ENCODE data around the gene VGLL4.
"Not testable (repeated sequence)": the region's sequence is repeated elsewhere in the genome, so short reads cannot be mapped to it uniquely, and the experiment has no call there.

Gene VGLL4

GRCh38 chr3:11606090-11606784 lies 37.5 kb downstream of the VGLL4 start:
- DNase-seq (ENCODE audit: low read depth), result no peak

- DNase-seq (ENCODE audit: low read depth), result no peak
Measured at GRCh38 chr3:11605398-11605797, 38.3 kb downstream of the VGLL4 start.

- DNase-seq (ENCODE audit: low read depth), result no peak
Measured at GRCh38 chr3:11604139-11604892, 39.4 kb downstream of the VGLL4 start.

- DNase-seq (ENCODE audit: low read depth), result peak; percentile 70
Measured at GRCh38 chr3:11603628-11604027, 40.1 kb downstream of the VGLL4 start.

GRCh38 chr3:11602886-11603527 lies 40.7 kb downstream of the VGLL4 start:
- DNase-seq (ENCODE audit: low read depth), result no peak

GRCh38 chr3:11602239-11602840 lies 41.4 kb downstream of the VGLL4 start:
- no peak for DNase-seq (ENCODE audit: low read depth)

- DNase-seq (ENCODE audit: low read depth), result no peak
Measured at GRCh38 chr3:11601446-11602238, 42.1 kb downstream of the VGLL4 start.

GRCh38 chr3:11600501-11601282 lies 43.0 kb downstream of the VGLL4 start:
- peak; percentile 97 for DNase-seq (ENCODE audit: low read depth)

GRCh38 chr3:11596387-11596786 lies 47.3 kb downstream of the VGLL4 start:
- DNase-seq (ENCODE audit: low read depth), result no peak

GRCh38 chr3:11595024-11595423 lies 48.7 kb downstream of the VGLL4 start:
- DNase-seq (ENCODE audit: low read depth), result not testable (repeated sequence)

GRCh38 chr3:11593318-11594034 lies 50.2 kb downstream of the VGLL4 start:
- no peak for DNase-seq (ENCODE audit: low read depth)

GRCh38 chr3:11592445-11593298 lies 51.0 kb downstream of the VGLL4 start:
- DNase-seq (ENCODE audit: low read depth), result no peak

GRCh38 chr3:11591391-11592282 lies 52.1 kb downstream of the VGLL4 start:
- peak; percentile 70 for DNase-seq (ENCODE audit: low read depth)

- DNase-seq (ENCODE audit: low read depth), result no peak
Measured at GRCh38 chr3:11591002-11591355, 52.7 kb downstream of the VGLL4 start.

GRCh38 chr3:11589706-11590105 lies 54.0 kb downstream of the VGLL4 start:
- DNase-seq (ENCODE audit: low read depth), result no peak

GRCh38 chr3:11588755-11589154 lies 55.0 kb downstream of the VGLL4 start:
- DNase-seq (ENCODE audit: low read depth), result no peak

GRCh38 chr3:11588338-11588737 lies 55.4 kb downstream of the VGLL4 start:
- no peak for DNase-seq (ENCODE audit: low read depth)

GRCh38 chr3:11587766-11588165 lies 55.9 kb downstream of the VGLL4 start:
- DNase-seq (ENCODE audit: low read depth), result no peak
